OCI-LY3 (cell line): ENCODE data around the gene WNT7B.

Experiments
- CTCF ChIP-seq: fragments of 200-600, 300-600 bp; sonication (generic); IDR thresholded peaks from 2 replicates; pipeline ENCODE4 v1.5.1; 2014; ENCODE audit warnings: antibody characterized with exemption, low read length, low read depth
- EZH2phosphoT487 ChIP-seq: fragments of 200-600 bp; shearing (Covaris generic); IDR thresholded peaks from 2 replicates; pipeline ENCODE4 v1.6.1; 2018; ENCODE audit warnings: antibody characterized with exemption, mixed run types, low read depth

DNA sequence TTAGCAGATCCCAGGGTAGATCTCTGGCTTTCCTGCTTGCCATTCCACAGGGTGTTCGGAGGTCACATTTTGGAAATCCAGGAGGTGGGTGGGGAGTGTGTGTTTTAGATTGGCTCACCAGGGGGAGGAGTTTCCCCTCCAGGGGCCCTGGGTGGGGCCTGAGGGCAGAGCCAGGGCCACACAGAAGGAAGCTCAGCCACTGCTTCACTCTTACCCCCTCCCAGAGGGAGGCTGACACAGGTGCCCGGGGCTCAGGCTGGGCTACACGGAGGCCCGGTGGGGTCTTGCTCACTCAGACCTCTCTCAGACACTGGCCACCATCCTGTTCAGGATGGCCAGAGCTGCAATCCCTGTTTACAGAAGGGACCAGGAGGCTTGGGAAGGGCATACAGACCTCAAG lies 2.5 kb downstream of the WNT7B start:
- TF ChIP-seq CTCF (no peak), EZH2phosphoT487 (no peak)
